SK-N-SH (cell line): ENCODE measurements around the gene NSRP1.

Experiments used
- EP300 ChIP-seq, 2 experiments: IDR thresholded peaks; 2 replicates each; pipeline versions ENCODE4 v1.4.0 to v1.6.1; 2012; ENCODE audit warnings: borderline replicate concordance in 1 of 2, low read depth in 1 of 2, low read length in 1 of 2
- GATA2 ChIP-seq: sonication (generic); formaldehyde crosslinking; IDR thresholded peaks from 2 replicates; pipeline ENCODE4 v1.5.0; 2020; ENCODE audit warnings: mild to moderate bottlenecking, missing genetic modification reagents
- POLR2AphosphoS5 ChIP-seq: IDR thresholded peaks from 2 replicates; pipeline ENCODE4 v1.6.1; 2012; ENCODE audit warnings: low read depth, low read length
- RXRA ChIP-seq: IDR thresholded peaks from 2 replicates; pipeline ENCODE4 v1.4.0; 2012; ENCODE audit warnings: low read depth, mild to moderate bottlenecking, borderline replicate concordance
- TAF1 ChIP-seq: IDR thresholded peaks from 2 replicates; pipeline ENCODE4 v1.6.1; 2012; ENCODE audit warnings: low read depth, mild to moderate bottlenecking, low read length, moderate library complexity, borderline replicate concordance
- TF ChIP-seq, protein P1 (sequence below): fragments of 200-600 bp; sonication (generic); IDR thresholded peaks from 2 replicates; pipeline ENCODE4 v1.6.1; 2017; ENCODE audit warnings: antibody characterized with exemption, mild to moderate bottlenecking, moderate library complexity

GRCh38 chr17:30197416-30197815, 80.8 kb downstream of the NSRP1 start:
- TF ChIP-seq TAF1 = no peak
- no peak for TF ChIP-seq EP300 (IDR thresholded peaks at IDR 0.05; ENCODE audit: borderline replicate concordance in 1 of 2, low read depth in 1 of 2, low read length in 1 of 2)
- no peak for TF ChIP-seq RXRA
- TF ChIP-seq, protein P1, sequence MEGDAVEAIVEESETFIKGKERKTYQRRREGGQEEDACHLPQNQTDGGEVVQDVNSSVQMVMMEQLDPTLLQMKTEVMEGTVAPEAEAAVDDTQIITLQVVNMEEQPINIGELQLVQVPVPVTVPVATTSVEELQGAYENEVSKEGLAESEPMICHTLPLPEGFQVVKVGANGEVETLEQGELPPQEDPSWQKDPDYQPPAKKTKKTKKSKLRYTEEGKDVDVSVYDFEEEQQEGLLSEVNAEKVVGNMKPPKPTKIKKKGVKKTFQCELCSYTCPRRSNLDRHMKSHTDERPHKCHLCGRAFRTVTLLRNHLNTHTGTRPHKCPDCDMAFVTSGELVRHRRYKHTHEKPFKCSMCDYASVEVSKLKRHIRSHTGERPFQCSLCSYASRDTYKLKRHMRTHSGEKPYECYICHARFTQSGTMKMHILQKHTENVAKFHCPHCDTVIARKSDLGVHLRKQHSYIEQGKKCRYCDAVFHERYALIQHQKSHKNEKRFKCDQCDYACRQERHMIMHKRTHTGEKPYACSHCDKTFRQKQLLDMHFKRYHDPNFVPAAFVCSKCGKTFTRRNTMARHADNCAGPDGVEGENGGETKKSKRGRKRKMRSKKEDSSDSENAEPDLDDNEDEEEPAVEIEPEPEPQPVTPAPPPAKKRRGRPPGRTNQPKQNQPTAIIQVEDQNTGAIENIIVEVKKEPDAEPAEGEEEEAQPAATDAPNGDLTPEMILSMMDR = no peak
- TF ChIP-seq POLR2AphosphoS5 = no peak
- no peak for TF ChIP-seq GATA2 (CRISPR knock-in tag)
